ENCODE data around the gene FLNC.

DNA sequence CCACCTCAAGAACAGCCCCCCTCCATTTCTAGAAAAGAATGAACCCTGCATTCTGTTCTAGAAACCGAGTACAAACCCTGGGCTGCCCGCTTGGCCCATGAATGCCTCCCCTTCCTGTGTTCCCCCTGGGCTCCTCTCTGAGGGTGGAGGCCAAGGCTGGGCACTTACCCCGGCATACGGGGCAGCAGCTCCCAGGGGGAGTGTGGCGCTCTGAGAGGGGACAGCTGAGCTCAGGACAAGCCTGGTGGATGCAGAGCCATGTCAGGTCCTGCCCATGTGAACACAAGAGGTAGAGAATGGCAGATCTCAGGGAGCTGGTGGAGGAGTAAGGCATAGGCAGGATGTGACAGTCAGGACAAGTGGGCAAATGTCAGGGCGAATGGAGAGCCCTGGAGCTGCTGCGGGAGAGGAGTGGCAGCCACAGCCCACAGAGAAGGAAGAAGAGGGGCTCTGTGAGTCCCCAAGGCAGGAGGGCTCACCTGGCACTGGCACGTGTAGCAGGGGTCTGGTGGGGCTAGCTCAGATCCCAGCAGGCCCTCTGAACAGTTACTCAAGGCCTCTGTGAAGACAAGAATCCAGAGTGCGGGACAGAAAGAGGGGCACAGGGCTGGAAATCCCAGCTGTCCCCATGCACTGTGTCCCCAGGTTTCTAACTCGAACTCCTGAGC, 51.4 kb downstream of the FLNC start:
- TF ChIP-seq FOXM1 (IDR thresholded peaks at IDR 0.05; ENCODE audit: borderline replicate concordance), result no peak
- TF ChIP-seq FOXA1 (IDR thresholded peaks at IDR 0.05), result no peak
- TF ChIP-seq LEF1 (IDR thresholded peaks at IDR 0.05; ENCODE audit: borderline replicate concordance), result no peak
- no peak for TF ChIP-seq FOXK2 (IDR thresholded peaks at IDR 0.05)
- TF ChIP-seq, protein P1, sequence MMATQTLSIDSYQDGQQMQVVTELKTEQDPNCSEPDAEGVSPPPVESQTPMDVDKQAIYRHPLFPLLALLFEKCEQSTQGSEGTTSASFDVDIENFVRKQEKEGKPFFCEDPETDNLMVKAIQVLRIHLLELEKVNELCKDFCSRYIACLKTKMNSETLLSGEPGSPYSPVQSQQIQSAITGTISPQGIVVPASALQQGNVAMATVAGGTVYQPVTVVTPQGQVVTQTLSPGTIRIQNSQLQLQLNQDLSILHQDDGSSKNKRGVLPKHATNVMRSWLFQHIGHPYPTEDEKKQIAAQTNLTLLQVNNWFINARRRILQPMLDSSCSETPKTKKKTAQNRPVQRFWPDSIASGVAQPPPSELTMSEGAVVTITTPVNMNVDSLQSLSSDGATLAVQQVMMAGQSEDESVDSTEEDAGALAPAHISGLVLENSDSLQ (IDR thresholded peaks at IDR 0.05), result no peak
- TF ChIP-seq ZNF384 (IDR thresholded peaks at IDR 0.05), result no peak
- no peak for TF ChIP-seq ARNT (IDR thresholded peaks at IDR 0.05)
- TF ChIP-seq ELF4 (IDR thresholded peaks at IDR 0.05), result no peak
- no peak for TF ChIP-seq BHLHE40 (IDR thresholded peaks at IDR 0.05; ENCODE audit: borderline replicate concordance)
- TF ChIP-seq L3MBTL2 (conservative IDR thresholded peaks at IDR 0.05), result no peak
- no peak for TF ChIP-seq CTBP1 (IDR thresholded peaks at IDR 0.05; ENCODE audit: borderline replicate concordance)
- TF ChIP-seq SP1 (IDR thresholded peaks at IDR 0.05), result no peak
